BJ (cell line): ENCODE data around the gene PINK1. TPM values are rescaled to one million over a fixed set of nuclear protein-coding genes. Genes with fewer than 3 reads are reported as not detected.

ENCODE experiments used
- CTCF ChIA-PET: fragments of 350-600 bp; formaldehyde crosslinking; extraction: SDS; loops from one replicate; lab custom pipeline; 2021; ENCODE audit warnings: antibody characterized with exemption, inconsistent platforms; lab: Yijun Ruan, JAX
- POLR2A ChIA-PET: fragments of 300-600 bp; sonication (Branson Sonifier 250); formaldehyde crosslinking; extraction: SDS; loops from one replicate; lab custom pipeline; 2021; ENCODE audit warnings: antibody characterized with exemption; lab: Charles Lee
- DNase-seq: peaks from one replicate; pipeline ENCODE4 v3.0.0-alpha.2; 2011; ENCODE audit warnings: low read depth
- H3K27me3 ChIP-seq: 2 replicates; pipeline ENCODE4 v1.6.0; 2011; ENCODE audit warnings: low read length; ENCODE audit not compliant: control insufficient read depth, insufficient read depth
- H3K36me3 ChIP-seq: 2 replicates; pipeline ENCODE4 v1.5.1; 2011; ENCODE audit warnings: low read length; ENCODE audit not compliant: control insufficient read depth, insufficient read depth
- H3K4me3 ChIP-seq: 2 replicates; pipeline ENCODE4 v1.5.1; 2011; ENCODE audit warnings: low read depth, mild to moderate bottlenecking, control low read depth, low read length
- polyA minus RNA-seq: library from RNA; depleted of rRNA, polyadenylated mRNA; stranded (reverse); fragments of >200 nt; gene quantifications from 2 replicates; pipeline ENCODE4 v1.2.3, GENCODE V29; 2011; rRNA and poly(A)+ RNA removed
- polyA plus RNA-seq: library from polyadenylated mRNA; depleted of rRNA; stranded (reverse); fragments of >200 nt; gene quantifications from 2 replicates; pipeline ENCODE4 v1.2.3, GENCODE V29; 2011; rRNA removed
- TF ChIP-seq, protein P1 (sequence below): IDR thresholded peaks from 2 replicates; pipeline ENCODE4 v1.5.1; 2011; ENCODE audit warnings: low read depth, mild to moderate bottlenecking, control low read depth, inconsistent platforms, low read length, moderate library complexity; ENCODE audit not compliant: insufficient read depth

The PINK1 gene
- polyA plus RNA-seq (65.8 and 89.2 TPM in 2 replicates), polyA minus RNA-seq (28.3 and 38.9 TPM in 2 replicates)

DNA sequence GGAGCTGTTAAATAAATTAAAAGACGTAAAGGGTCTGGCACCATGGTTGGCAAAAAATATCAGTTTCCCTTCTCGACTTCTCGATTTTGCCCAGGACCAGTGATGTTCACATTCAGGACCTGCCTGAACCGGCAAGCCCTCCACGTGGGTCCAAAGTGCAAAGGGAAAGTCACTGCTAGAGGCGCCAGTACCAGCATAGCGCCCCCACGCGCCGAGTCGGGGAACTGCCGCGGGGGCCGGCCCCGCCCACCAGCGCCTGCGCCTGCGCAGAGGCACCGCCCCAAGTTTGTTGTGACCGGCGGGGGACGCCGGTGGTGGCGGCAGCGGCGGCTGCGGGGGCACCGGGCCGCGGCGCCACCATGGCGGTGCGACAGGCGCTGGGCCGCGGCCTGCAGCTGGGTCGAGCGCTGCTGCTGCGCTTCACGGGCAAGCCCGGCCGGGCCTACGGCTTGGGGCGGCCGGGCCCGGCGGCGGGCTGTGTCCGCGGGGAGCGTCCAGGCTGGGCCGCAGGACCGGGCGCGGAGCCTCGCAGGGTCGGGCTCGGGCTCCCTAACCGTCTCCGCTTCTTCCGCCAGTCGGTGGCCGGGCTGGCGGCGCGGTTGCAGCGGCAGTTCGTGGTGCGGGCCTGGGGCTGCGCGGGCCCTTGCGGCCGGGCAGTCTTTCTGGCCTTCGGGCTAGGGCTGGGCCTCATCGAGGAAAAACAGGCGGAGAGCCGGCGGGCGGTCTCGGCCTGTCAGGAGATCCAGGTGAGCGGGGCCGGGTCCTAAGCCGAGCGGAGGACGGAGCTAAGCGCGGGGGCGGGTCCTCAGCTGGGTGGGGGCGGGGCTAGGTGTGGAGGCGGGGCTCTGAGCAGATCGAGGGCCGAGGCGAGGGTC is at the start of gene PINK1:
Gene PINK1, plus strand, starts transcription at position 269 of the 875 bp plus-strand sequence. Its CDS starts 91 bp downstream, at position 360.
- peak within 1 kb of the TSS; percentile 87 for H3K4me3 ChIP-seq
- TF ChIP-seq, protein P1, sequence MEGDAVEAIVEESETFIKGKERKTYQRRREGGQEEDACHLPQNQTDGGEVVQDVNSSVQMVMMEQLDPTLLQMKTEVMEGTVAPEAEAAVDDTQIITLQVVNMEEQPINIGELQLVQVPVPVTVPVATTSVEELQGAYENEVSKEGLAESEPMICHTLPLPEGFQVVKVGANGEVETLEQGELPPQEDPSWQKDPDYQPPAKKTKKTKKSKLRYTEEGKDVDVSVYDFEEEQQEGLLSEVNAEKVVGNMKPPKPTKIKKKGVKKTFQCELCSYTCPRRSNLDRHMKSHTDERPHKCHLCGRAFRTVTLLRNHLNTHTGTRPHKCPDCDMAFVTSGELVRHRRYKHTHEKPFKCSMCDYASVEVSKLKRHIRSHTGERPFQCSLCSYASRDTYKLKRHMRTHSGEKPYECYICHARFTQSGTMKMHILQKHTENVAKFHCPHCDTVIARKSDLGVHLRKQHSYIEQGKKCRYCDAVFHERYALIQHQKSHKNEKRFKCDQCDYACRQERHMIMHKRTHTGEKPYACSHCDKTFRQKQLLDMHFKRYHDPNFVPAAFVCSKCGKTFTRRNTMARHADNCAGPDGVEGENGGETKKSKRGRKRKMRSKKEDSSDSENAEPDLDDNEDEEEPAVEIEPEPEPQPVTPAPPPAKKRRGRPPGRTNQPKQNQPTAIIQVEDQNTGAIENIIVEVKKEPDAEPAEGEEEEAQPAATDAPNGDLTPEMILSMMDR = peak; percentile 83
- no peak for DNase-seq
- ChIA-PET POLR2A (interaction anchor here (0.6 to 0.7 kb wide), 2 partner anchors 32 to 82 kb away, joined by 3 to 15 read pairs; no protein-coding TSS in a partner anchor), CTCF (interaction anchor here (0.6 to 8.0 kb wide), 44 partner anchors 9 to 298 kb away, joined by 3 to 125 read pairs (median 5); partner anchors contain the start of genes CAMK2N1, CDA and FAM43B)
- H3K36me3 ChIP-seq = peaks cover 9% of the 10 kb centered on the region
- H3K27me3 ChIP-seq = no peaks in the 10 kb centered on the region

DNA sequence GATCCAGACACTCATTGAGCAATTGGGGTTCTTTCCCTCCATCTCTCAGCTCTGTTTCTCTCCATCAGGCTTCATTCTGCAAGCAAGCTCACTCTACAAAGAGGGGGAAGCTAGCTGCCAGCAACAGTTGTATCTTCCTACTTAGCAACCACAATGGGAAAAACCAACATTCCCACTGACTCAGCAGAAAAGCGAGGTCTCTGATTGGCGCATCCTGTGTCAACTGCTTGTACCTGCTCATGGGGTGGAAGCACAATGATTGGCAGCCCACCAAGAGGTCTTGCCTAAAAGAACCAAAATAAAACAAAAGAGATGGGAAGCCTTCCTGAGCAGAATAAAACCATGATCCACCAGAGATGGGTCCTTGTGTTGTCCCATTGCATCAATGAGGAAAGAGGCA is 48.4 kb upstream of the PINK1 start:
- ChIA-PET CTCF (interaction anchor here (1.0 to 8.9 kb wide), 3 partner anchors 10 to 55 kb away, joined by 3 to 82 read pairs (median 8); partner anchors contain the start of gene PINK1), POLR2A (no interaction called here)
- Histone ChIP-seq H3K36me3 (no peaks in the 10 kb centered on the region), H3K4me3 (no peak overlapping the region), H3K27me3 (no peaks in the 10 kb centered on the region)
- no peak for DNase-seq
- TF ChIP-seq, protein P1 = no peak

DNA sequence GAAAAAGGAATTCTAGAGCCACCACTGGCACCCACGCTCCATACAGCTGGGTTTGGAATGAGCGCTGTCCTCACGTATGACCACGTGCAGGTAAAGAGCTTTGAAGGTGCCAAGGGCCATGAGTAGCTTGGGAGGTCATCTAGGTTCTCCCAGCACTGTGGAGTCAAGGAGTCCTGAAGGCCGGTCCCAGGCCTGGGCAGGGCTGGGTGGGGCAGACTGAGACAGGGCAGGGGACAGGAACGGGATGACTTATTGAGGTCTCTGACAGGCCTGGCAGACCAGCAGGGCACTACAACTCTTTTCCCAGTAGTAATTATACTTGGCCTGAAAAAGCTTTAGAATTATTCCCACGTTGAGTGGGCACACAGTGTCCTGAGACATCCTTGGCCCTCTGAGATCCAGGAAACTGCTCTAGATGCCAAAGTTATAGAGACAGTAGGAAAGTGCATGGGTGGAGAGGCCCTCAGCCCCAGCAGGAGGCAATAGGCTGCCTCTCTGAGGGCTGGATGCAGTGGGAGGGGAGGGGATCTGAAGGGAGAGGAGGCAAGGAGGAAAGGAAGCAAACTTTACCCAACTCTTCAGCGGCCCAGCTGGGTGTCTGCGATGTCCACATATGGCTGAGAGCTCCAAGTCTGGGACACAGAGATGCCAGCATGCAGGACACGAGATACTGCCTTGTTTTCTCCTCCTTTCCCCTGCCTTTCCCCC is 46.2 kb upstream of the PINK1 start:
- Histone ChIP-seq H3K4me3 (no peak overlapping the region), H3K36me3 (no peaks in the 10 kb centered on the region), H3K27me3 (no peaks in the 10 kb centered on the region)
- ChIA-PET CTCF (interaction anchor here (1.6 to 8.9 kb wide), 3 partner anchors 10 to 46 kb away, joined by 5 to 82 read pairs (median 13); partner anchors contain the start of gene PINK1), POLR2A (no interaction called here)
- no peak for DNase-seq
- TF ChIP-seq, protein P1 = no peak

DNA sequence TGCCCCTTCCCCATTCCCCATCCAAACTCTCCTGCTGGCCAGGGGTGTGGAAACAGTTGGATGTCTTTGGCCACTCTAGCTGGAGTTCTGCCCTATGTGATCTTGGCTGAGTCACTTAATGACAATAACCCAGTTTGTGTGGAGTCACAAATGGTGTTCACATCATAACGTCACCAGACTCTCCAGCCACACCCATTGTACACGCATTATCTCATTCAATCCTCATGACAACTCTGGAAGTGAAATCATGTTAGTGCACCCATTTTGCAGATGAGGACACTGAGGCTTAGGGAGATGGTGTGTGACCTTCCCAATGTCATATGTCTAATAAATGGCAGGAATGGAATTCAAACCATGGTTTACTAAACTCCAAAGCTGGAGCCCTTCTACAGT is 45.6 kb upstream of the PINK1 start:
- H3K36me3 ChIP-seq = no peaks in the 10 kb centered on the region
- CTCF ChIA-PET = interaction anchor here (1.6 to 8.9 kb wide), 3 partner anchors 10 to 45 kb away, joined by 5 to 82 read pairs (median 13); partner anchors contain the start of gene PINK1
- POLR2A ChIA-PET = no interaction called here
- H3K4me3 ChIP-seq = no peak overlapping the region
- H3K27me3 ChIP-seq = no peaks in the 10 kb centered on the region
- TF ChIP-seq, protein P1 = no peak
- no peak for DNase-seq
